Breast epithelium (tissue), 4 donors: ENCODE results near the gene USP33. TPM values are rescaled to one million over a fixed set of nuclear protein-coding genes. Genes with fewer than 3 reads are reported as not detected.

Experiments
- DNase-seq, 2 donors: peaks; one replicate each; pipeline ENCODE4 v3.0.0-alpha.2; 2019; ENCODE audit warnings: low spot score in 2 of 2
- H3K27ac ChIP-seq, 2 donors: fragments of 200-600 bp; sonication (generic) in 1 of 2; one replicate each; pipeline ENCODE4 v1.5.1; 2016 to 2019; ENCODE audit warnings: mild to moderate bottlenecking in 1 of 2
- H3K27me3 ChIP-seq, 2 donors: fragments of 200-600 bp; sonication (generic) in 1 of 2; one replicate each; pipeline versions ENCODE4 v1.5.1 to v1.6.0; 2017 to 2019; ENCODE audit warnings: control low read depth in 1 of 2, mild to moderate bottlenecking in 1 of 2
- H3K36me3 ChIP-seq: fragments of 200-600 bp; one replicate; pipeline ENCODE4 v1.5.1; 2019
- H3K4me1 ChIP-seq, 2 donors: fragments of 200-600 bp; sonication (generic); one replicate each; pipeline ENCODE4 v1.5.1; 2016 to 2019; ENCODE audit warnings: control low read depth in 1 of 2
- H3K4me3 ChIP-seq, 3 donors: fragments of 200-600 bp; sonication (generic); 1 replicate in 2 of 3; 2 replicates in 1 of 3; pipeline ENCODE4 v1.5.1; 2016 to 2019; ENCODE audit warnings: mild to moderate bottlenecking in 3 of 3, moderate library complexity in 2 of 3
- H3K9me3 ChIP-seq, 2 donors: fragments of 200-600 bp; sonication (generic) in 1 of 2; one replicate each; pipeline ENCODE4 v1.5.1; 2016 to 2019; ENCODE audit warnings: control low read depth in 1 of 2
- POLR2A ChIP-seq: fragments of 450-650 bp; IDR thresholded peaks from one replicate; pipeline ENCODE4 v1.6.1; 2016; ENCODE audit warnings: antibody characterized with exemption, mild to moderate bottlenecking, moderate library complexity
- POLR2AphosphoS5 ChIP-seq, 3 donors: sonication (generic); formaldehyde crosslinking; IDR thresholded peaks; one replicate each; pipeline ENCODE4 v1.6.1; 2017; ENCODE audit warnings: antibody characterized with exemption in 3 of 3
- intact Hi-C: fragments of 100-400 bp; cut with DNase I; formaldehyde crosslinking; loops from one replicate; pipeline ENCODE4 v1.15.1; 2023; ENCODE audit warnings: low total_unique reads
- total RNA-seq, 3 donors: library from RNA; depleted of rRNA; stranded (reverse); fragments of >200 nt; gene quantifications; one replicate each; pipeline ENCODE4 v1.1.0, GENCODE V29; 2016
- TF ChIP-seq, protein P1 (sequence below), 3 donors: fragments of 450-650 bp; IDR thresholded peaks; one replicate each; pipeline ENCODE4 v1.5.1; 2016 to 2017; ENCODE audit warnings: antibody characterized with exemption in 3 of 3, mild to moderate bottlenecking in 3 of 3, moderate library complexity in 3 of 3

USP33 gene
- total RNA-seq, 3 donors from 2014 or later = 96.4 to 144 (median 133) TPM

GRCh38 chr1:77661696-77662095 is 98.0 kb downstream of the USP33 start:
- intact Hi-C loops = loop anchor here (10.0 kb wide), 1 partner anchor 1923 kb away; no protein-coding TSS in a partner anchor

GRCh38 chr1:77659879-77660593 is 99.6 kb downstream of the USP33 start:
- no peak for TF ChIP-seq POLR2AphosphoS5 (IDR thresholded peaks at IDR 0.05)
- no peak for TF ChIP-seq POLR2A
- TF ChIP-seq, protein P1, sequence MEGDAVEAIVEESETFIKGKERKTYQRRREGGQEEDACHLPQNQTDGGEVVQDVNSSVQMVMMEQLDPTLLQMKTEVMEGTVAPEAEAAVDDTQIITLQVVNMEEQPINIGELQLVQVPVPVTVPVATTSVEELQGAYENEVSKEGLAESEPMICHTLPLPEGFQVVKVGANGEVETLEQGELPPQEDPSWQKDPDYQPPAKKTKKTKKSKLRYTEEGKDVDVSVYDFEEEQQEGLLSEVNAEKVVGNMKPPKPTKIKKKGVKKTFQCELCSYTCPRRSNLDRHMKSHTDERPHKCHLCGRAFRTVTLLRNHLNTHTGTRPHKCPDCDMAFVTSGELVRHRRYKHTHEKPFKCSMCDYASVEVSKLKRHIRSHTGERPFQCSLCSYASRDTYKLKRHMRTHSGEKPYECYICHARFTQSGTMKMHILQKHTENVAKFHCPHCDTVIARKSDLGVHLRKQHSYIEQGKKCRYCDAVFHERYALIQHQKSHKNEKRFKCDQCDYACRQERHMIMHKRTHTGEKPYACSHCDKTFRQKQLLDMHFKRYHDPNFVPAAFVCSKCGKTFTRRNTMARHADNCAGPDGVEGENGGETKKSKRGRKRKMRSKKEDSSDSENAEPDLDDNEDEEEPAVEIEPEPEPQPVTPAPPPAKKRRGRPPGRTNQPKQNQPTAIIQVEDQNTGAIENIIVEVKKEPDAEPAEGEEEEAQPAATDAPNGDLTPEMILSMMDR (IDR thresholded peaks at IDR 0.05) = no peak
- no peak for DNase-seq
- intact Hi-C loops = loop anchor here (10.0 kb wide), 1 partner anchor 1925 kb away; no protein-coding TSS in a partner anchor
- Histone ChIP-seq H3K27ac (no peak overlapping the region), H3K36me3 (no peaks in the 10 kb centered on the region), H3K4me1 (no peaks in the 10 kb centered on the region), H3K27me3 (no peaks in the 10 kb centered on the region), H3K4me3 (no peak overlapping the region), H3K9me3 (no peaks in the 10 kb centered on the region)

More at GRCh38 chr1:77661696-77662095, 98.0 kb downstream of the USP33 start:
- no peaks in the 10 kb centered on the region for H3K36me3 ChIP-seq
- H3K27ac ChIP-seq = no peak overlapping the region
- no peaks in the 10 kb centered on the region for H3K27me3 ChIP-seq
- H3K4me3 ChIP-seq = no peak overlapping the region
- H3K9me3 ChIP-seq = no peaks in the 10 kb centered on the region
- no peaks in the 10 kb centered on the region for H3K4me1 ChIP-seq
- no peak for TF ChIP-seq POLR2AphosphoS5 (IDR thresholded peaks at IDR 0.05)
- no peak for TF ChIP-seq POLR2A
- TF ChIP-seq, protein P1 (IDR thresholded peaks at IDR 0.05) = no peak
- DNase-seq = no peak

GRCh38 chr1:77658271-77658670 is 101.4 kb downstream of the USP33 start:
- DNase-seq = no peak
- Histone ChIP-seq H3K4me1 (no peaks in the 10 kb centered on the region), H3K27me3 (no peaks in the 10 kb centered on the region), H3K4me3 (no peak overlapping the region), H3K9me3 (no peaks in the 10 kb centered on the region), H3K27ac (no peak overlapping the region), H3K36me3 (no peaks in the 10 kb centered on the region)
- TF ChIP-seq, protein P1 (IDR thresholded peaks at IDR 0.05) = no peak
- TF ChIP-seq POLR2A (no peak), POLR2AphosphoS5 (IDR thresholded peaks at IDR 0.05) (no peak)
- intact Hi-C loops = no loop called here

DNA sequence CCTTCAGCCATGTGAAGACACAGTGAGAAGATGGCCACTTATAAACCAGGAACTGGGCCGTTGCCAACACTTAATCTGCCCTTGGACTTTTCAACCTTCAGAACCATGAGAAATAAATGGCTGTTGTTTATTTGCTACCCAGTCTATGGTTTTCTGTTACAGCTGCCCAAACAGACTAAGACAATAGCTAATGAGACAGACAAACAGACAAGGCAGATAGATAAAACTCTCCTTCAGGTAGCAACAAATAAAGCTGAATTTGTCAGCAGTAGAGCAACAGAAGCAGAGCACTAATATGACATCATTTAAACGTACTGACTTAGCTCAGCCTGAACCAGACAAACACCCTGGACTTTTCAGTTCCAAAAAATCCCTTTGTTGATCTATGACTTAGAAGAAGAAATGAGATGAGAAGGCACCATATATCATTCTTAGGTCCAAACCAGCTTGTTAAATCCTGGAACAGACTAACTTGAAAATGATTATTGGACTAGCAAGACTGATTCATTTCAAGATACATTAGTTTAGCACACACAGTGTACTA is 104.1 kb downstream of the USP33 start:
- Histone ChIP-seq H3K9me3 (peaks cover 0 to 8% of the 10 kb centered on the region in 2 donors), H3K4me3 (no peak overlapping the region), H3K27me3 (no peaks in the 10 kb centered on the region), H3K4me1 (no peaks in the 10 kb centered on the region), H3K36me3 (no peaks in the 10 kb centered on the region), H3K27ac (no peak overlapping the region)
- no peak for TF ChIP-seq POLR2A
- intact Hi-C loops = no loop called here
- no peak for DNase-seq

DNA sequence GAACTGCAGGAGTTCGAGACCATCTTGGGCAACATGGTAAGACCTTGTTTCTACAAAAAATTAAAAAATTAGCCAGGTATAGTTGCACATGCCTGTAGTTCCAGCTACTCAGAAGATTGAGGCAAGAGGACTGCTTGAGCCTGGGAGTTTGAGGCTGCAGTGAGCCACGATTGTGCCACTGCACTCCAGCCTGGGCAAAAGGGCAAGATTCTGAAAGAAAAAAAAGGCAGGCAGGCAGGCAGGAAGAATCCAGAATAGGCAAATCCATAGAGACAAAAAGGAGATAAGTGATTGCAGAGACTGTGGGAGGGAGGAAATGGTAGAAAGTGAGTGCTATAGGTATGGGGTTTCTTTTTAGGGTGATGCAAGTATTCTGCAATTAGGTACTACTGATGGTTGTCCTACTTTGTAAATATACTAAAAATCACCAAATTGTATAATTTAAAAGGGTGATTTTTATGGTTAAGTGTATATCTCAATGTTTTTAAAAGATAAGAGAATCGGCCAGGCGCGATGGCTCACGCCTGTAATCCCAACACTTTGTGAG is 106.6 kb downstream of the USP33 start:
- Histone ChIP-seq H3K4me3 (no peak overlapping the region), H3K4me1 (no peaks in the 10 kb centered on the region), H3K27me3 (no peaks in the 10 kb centered on the region), H3K36me3 (no peaks in the 10 kb centered on the region), H3K27ac (no peak overlapping the region), H3K9me3 (peaks cover 10 to 24% of the 10 kb centered on the region in 2 donors)
- DNase-seq = no peak
- intact Hi-C loops = no loop called here
- TF ChIP-seq POLR2AphosphoS5 (IDR thresholded peaks at IDR 0.05) (no peak), POLR2A (no peak)
- TF ChIP-seq, protein P1 (IDR thresholded peaks at IDR 0.05) = no peak
